ENCODE measurements around the gene PCDHGB4. TPM values are rescaled to one million over a fixed set of nuclear protein-coding genes. Genes with fewer than 3 reads are reported as not detected.
"Not testable (repeated sequence)": the region's sequence is repeated elsewhere in the genome, so short reads cannot be mapped to it uniquely, and the experiment has no call there.

Gene PCDHGB4
- total RNA-seq, 8 experiments from 2014 or later = 0.22 to 92.9 (median 1.4) TPM

DNA sequence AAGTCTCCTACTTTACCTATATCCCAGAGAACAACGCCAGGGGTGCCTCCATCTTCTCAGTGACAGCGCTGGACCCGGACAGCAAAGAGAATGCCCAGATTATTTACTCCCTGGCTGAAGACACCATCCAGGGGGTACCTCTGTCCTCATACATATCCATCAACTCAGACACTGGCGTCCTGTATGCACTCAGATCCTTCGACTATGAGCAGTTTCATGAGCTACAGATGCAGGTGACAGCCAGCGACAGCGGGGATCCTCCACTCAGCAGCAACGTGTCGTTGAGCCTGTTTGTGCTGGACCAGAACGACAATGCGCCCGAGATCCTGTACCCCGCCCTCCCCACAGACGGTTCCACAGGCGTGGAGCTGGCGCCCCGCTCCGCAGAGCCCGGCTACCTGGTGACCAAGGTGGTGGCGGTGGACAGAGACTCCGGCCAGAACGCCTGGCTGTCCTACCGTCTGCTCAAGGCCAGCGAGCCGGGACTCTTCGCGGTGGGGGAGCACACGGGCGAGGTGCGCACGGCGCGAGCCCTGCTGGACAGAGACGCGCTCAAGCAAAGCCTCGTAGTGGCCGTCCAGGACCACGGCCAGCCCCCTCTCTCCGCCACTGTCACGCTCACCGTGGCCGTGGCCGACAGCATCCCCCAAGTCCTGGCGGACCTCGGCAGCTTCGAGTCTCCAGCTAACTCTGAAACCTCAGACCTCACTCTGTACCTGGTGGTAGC, 27.2 kb downstream of the PCDHGB4 start:
- not testable (repeated sequence) for ATAC-seq (replicated peaks in 6 of 8); H3K4me1 ChIP-seq (replicated peaks in 1 of 2); H3K27ac ChIP-seq; H3K4me3 ChIP-seq
- in situ Hi-C loops (cut with MboI; ENCODE audit: low pct_unique_long_range_greater_than_20kb in 2 of 9, low sequenced_read_pairs in 9 of 9, unreplicated experiment in 9 of 9) = loop anchor here in 6 of 9 experiments (10.0 to 25.0 kb wide), 3 partner anchors 123 to 150 kb away; no protein-coding TSS in a partner anchor
- 29 to 97% (median 88%) methylated on average over 1 to 7 of the region's 46 CpGs; no CpG with 5 or more reads in 6 of the 10 experiments for WGBS, 10 experiments

DNA sequence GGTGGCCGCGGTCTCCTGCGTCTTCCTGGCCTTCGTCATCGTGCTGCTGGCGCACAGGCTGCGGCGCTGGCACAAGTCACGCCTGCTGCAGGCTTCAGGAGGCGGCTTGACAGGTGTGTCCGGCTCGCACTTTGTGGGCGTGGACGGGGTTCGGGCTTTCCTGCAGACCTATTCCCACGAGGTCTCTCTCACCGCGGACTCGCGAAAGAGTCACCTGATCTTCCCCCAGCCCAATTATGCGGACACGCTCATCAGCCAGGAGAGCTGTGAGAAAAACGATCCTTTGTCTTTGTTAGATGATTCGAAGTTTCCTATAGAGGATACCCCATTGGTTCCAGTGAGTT, 27.7 kb downstream of the PCDHGB4 start:
- H3K27ac ChIP-seq; ATAC-seq (replicated peaks in 6 of 8); H3K4me3 ChIP-seq; H3K4me1 ChIP-seq (replicated peaks in 1 of 2): not testable (repeated sequence)
- 50 to 100% (median 93%) methylated on average over 1 to 9 of the region's 24 CpGs for WGBS, 10 experiments
- in situ Hi-C loops (cut with MboI; ENCODE audit: low pct_unique_long_range_greater_than_20kb in 2 of 9, low sequenced_read_pairs in 9 of 9, unreplicated experiment in 9 of 9) = loop anchor here in 6 of 9 experiments (10.0 to 25.0 kb wide), 3 partner anchors 122 to 150 kb away; no protein-coding TSS in a partner anchor

DNA sequence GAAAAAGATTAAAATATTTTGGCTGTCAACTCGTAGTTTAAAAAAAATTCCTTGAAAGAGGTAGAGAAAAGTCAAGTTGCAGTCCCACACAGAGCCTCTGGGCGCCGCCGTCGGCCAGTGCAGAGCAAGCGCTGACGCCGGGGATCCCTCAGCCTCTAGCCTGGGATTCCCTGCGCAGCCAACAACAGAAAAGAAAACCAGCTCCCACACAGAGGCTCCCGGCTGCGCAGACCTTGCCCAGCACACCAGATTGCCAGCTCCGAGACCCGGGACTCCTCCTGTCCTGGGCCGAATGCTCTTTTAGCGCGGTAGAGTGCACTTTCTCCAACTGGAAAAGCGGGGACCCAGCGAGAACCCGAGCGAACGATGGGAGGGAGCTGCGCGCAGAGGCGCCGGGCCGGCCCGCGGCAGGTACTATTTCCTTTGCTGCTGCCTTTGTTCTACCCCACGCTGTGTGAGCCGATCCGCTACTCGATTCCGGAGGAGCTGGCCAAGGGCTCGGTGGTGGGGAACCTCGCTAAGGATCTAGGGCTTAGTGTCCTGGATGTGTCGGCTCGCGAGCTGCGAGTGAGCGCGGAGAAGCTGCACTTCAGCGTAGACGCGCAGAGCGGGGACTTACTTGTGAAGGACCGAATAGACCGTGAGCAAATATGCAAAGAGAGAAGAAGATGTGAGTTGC, 30.1 kb downstream of the PCDHGB4 start, which contains the start of gene PCDHGB7:
TSS of gene PCDHGB7 (plus strand) at position 184 of the 679 bp plus-strand sequence. CDS start at position 367, 183 bp downstream.
- ATAC-seq (replicated peaks in 6 of 8) = peak; percentile 56 to 98 (median 86)
- H3K4me3 ChIP-seq = peak within 1 kb of the TSS; percentile 3 to 32 (median 25)
- H3K4me1 ChIP-seq (replicated peaks in 1 of 2) = not testable (repeated sequence)
- in situ Hi-C loops (cut with MboI; ENCODE audit: low pct_unique_long_range_greater_than_20kb in 2 of 9, low sequenced_read_pairs in 9 of 9, unreplicated experiment in 9 of 9) = loop anchor here in 6 of 9 experiments (10.0 to 25.0 kb wide), 3 partner anchors 120 to 147 kb away; no protein-coding TSS in a partner anchor
- 0 to 57% (median 31%) methylated on average over 1 to 15 of the region's 47 CpGs for WGBS, 10 experiments
- H3K27ac ChIP-seq = peak within 1 kb of the TSS in 1 of 2 donors; percentile 59

DNA sequence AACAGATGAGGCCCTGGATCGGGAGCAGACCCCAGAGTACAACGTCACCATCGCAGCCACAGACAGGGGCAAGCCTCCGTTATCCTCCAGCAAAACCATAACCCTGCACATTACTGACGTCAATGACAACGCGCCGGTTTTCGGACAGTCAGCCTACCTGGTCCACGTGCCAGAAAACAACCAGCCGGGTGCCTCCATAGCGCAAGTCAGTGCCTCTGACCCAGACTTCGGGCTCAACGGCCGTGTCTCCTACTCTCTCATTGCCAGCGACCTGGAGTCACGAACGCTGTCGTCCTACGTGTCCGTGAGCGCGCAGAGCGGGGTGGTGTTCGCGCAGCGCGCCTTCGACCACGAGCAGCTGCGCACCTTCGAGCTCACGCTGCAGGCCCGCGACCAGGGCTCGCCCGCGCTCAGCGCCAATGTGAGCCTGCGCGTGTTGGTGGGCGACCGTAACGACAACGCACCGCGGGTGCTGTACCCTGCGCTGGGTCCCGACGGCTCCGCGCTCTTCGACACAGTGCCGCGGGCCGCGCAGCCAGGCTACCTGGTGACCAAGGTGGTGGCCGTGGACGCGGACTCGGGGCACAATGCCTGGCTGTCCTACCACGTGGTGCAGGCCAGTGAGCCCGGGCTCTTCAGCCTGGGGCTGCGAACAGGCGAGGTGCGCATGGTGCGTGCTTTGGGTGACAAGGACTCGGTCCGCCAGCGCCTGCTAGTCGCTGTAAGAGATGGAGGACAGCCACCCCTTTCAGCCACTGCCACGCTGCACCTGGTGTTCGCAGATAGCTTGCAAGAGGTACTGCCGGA, 31.8 kb downstream of the PCDHGB4 start:
- 48 to 98% (median 89%) methylated on average over 5 to 41 of the region's 74 CpGs; no CpG with 5 or more reads in 3 of the 10 experiments for WGBS, 10 experiments

DNA sequence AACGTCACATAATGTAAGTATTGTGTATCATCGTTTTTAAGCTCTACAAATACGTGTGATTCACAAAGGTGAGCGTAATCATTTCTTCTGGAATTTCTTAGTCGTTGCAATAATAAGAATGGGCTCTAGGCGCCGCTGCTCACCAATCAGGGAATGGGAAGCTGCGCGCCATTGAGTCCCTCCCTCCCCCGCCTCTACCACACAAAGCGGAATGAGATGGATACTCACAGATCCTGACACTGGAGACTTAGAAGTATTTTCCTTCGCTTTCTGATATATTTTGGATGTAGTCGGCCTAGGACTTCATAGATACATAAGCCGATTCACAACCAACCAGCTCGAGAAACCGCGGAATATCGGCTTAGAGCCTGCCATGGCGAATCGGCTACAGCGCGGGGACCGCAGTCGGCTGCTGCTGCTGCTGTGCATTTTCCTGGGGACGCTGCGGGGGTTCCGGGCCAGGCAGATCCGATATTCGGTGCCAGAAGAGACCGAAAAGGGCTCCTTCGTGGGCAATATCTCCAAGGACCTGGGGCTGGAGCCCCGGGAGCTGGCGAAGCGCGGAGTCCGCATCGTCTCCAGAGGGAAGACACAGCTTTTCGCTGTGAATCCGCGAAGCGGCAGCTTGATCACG, 33.5 kb downstream of the PCDHGB4 start, which contains the start of gene PCDHGA11:
TSS of gene PCDHGA11 (plus strand) at position 197 of the 634 bp plus-strand sequence. CDS start at position 374, 177 bp downstream.
- WGBS, 10 experiments = 0 to 95% (median 55%) methylated on average over 1 to 38 of the region's 42 CpGs
- Histone ChIP-seq H3K4me3 (no peak within 1 kb of the TSS), H3K4me1 (replicated peaks in 1 of 2) (no peaks in the 10 kb centered on the region), H3K27ac (no peak within 1 kb of the TSS)
- in situ Hi-C loops (cut with MboI; ENCODE audit: low pct_unique_long_range_greater_than_20kb in 2 of 9, low sequenced_read_pairs in 9 of 9, unreplicated experiment in 9 of 9) = loop anchor here in 5 of 9 experiments (25.0 kb wide), 2 partner anchors 116 to 141 kb away; no protein-coding TSS in a partner anchor
- ATAC-seq (replicated peaks in 6 of 8) = peak in 2 of 8 experiments; percentile 31 to 68

More for the DNA sequence above, 31.8 kb downstream of the PCDHGB4 start:
- no peak for ATAC-seq (replicated peaks in 6 of 8)
- H3K27ac ChIP-seq = no peak overlapping the region
- no peak overlapping the region for H3K4me3 ChIP-seq
- in situ Hi-C loops (cut with MboI; ENCODE audit: low pct_unique_long_range_greater_than_20kb in 2 of 9, low sequenced_read_pairs in 9 of 9, unreplicated experiment in 9 of 9) = loop anchor here in 6 of 9 experiments (10.0 to 25.0 kb wide), 3 partner anchors 118 to 146 kb away; no protein-coding TSS in a partner anchor
- H3K4me1 ChIP-seq (replicated peaks in 1 of 2) = no peaks in the 10 kb centered on the region

DNA sequence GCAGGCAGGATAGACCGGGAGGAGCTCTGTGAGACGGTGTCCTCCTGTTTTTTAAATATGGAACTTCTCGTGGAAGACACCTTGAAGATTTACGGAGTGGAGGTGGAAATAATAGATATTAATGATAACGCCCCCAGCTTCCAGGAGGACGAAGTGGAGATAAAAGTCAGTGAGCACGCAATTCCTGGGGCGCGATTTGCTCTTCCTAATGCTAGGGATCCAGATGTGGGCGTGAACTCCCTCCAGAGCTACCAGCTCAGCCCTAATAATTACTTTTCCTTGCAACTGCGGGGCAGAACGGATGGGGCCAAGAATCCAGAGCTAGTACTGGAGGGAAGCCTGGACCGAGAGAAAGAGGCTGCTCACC, 34.0 kb downstream of the PCDHGB4 start:
- Histone ChIP-seq H3K4me3 (no peak overlapping the region), H3K27ac (no peak overlapping the region), H3K4me1 (replicated peaks in 1 of 2) (no peaks in the 10 kb centered on the region)
- in situ Hi-C loops (cut with MboI; ENCODE audit: low pct_unique_long_range_greater_than_20kb in 2 of 9, low sequenced_read_pairs in 9 of 9, unreplicated experiment in 9 of 9) = loop anchor here in 5 of 9 experiments (25.0 kb wide), 2 partner anchors 116 to 141 kb away; no protein-coding TSS in a partner anchor
- WGBS, 10 experiments = 11 to 93% (median 38%) methylated on average over 2 to 12 of the region's 13 CpGs; no CpG with 5 or more reads in 3 of the 10 experiments
- no peak for ATAC-seq (replicated peaks in 6 of 8)

DNA sequence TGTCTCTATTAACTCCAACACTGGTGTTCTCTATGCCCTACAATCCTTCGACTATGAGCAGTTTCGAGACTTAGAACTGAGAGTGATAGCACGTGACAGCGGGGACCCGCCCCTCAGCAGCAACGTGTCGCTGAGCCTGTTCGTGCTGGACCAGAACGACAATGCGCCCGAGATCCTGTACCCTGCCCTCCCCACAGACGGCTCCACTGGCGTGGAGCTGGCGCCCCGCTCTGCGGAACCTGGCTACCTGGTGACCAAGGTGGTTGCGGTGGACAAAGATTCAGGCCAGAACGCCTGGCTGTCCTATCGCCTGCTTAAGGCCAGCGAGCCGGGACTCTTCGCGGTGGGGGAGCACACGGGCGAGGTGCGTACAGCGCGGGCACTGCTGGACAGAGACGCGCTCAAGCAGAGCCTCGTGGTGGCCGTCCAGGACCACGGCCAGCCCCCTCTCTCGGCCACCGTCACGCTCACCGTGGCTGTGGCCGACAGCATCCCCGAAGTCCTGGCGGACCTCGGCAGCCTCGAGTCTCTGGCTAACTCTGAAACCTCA, 35.3 kb downstream of the PCDHGB4 start:
- 7 to 100% (median 97%) methylated on average over 3 to 11 of the region's 42 CpGs; no CpG with 5 or more reads in 4 of the 10 experiments for WGBS, 10 experiments
- Histone ChIP-seq H3K4me3 (no peak overlapping the region), H3K27ac (no peak overlapping the region), H3K4me1 (replicated peaks in 1 of 2) (no peaks in the 10 kb centered on the region)
- in situ Hi-C loops (cut with MboI; ENCODE audit: low pct_unique_long_range_greater_than_20kb in 2 of 9, low sequenced_read_pairs in 9 of 9, unreplicated experiment in 9 of 9) = loop anchor here in 5 of 9 experiments (25.0 kb wide), 2 partner anchors 114 to 139 kb away; no protein-coding TSS in a partner anchor
- ATAC-seq (replicated peaks in 6 of 8) = no peak

DNA sequence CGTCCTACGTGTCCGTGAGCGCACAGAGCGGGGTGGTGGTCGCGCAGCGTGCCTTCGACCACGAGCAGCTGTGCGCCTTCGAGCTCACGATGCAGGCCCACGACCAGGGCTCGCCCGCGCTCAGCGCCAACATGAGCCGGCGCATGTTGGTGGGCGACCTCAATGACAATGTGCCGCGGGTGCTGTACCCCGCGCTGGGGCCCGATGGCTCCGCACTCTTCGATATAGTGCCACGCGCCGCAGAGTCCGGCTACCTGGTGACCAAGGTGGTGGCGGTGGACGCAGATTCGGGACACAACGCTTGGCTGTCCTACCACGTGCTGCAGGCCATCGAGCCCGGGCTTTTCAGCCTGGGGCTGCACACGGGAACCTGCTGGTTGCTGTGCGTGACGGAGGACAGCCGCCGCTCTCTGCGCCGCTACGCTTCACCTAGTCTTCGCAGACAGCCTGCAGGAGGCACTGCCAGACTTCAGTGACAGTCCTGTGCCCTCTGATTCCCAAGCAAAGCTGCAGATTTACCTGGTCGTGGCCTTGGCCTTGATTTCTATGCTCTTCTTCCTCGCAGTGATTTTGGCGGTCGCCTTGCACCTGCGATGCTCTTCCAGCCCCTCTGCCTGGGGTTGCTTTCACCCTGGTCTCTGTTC, 40.4 kb downstream of the PCDHGB4 start:
- Histone ChIP-seq H3K4me3 (no peak overlapping the region), H3K4me1 (replicated peaks in 1 of 2) (no peaks in the 10 kb centered on the region), H3K27ac (no peak overlapping the region)
- ATAC-seq (replicated peaks in 6 of 8) = no peak
- 23 to 100% (median 93%) methylated on average over 1 to 33 of the region's 53 CpGs; no CpG with 5 or more reads in 4 of the 10 experiments for WGBS, 10 experiments
- in situ Hi-C loops (cut with MboI; ENCODE audit: low pct_unique_long_range_greater_than_20kb in 2 of 9, low sequenced_read_pairs in 9 of 9, unreplicated experiment in 9 of 9) = no loop called here

DNA sequence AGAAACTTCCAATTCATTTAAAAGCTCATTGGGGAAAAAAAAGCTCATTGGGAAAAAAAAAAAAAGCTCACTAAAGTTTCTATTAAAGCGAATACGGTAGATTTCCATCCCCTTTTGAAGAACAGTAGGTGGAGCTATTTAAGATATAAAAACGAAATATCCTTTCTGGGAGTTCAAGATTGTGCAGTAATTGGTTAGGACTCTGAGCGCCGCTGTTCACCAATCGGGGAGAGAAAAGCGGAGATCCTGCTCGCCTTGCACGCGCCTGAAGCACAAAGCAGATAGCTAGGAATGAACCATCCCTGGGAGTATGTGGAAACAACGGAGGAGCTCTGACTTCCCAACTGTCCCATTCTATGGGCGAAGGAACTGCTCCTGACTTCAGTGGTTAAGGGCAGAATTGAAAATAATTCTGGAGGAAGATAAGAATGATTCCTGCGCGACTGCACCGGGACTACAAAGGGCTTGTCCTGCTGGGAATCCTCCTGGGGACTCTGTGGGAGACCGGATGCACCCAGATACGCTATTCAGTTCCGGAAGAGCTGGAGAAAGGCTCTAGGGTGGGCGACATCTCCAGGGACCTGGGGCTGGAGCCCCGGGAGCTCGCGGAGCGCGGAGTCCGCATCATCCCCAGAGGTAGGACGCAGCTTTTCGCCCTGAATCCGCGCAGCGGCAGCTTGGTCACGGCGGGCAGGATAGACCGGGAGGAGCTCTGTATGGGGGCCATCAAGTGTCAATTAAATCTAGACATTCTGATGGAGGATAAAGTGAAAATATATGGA, 43.0 kb downstream of the PCDHGB4 start, which contains the start of gene PCDHGA12:
TSS of gene PCDHGA12 (plus strand) at position 176 of the 782 bp plus-strand sequence. CDS start at position 429, 253 bp downstream.
- peak in 2 of 8 experiments; percentile 63 to 83 for ATAC-seq (replicated peaks in 6 of 8)
- no peak within 1 kb of the TSS for H3K4me3 ChIP-seq
- no peaks in the 10 kb centered on the region for H3K4me1 ChIP-seq (replicated peaks in 1 of 2)
- WGBS, 10 experiments = 9 to 100% (median 94%) methylated on average over 1 to 27 of the region's 33 CpGs
- in situ Hi-C loops (cut with MboI; ENCODE audit: low pct_unique_long_range_greater_than_20kb in 2 of 9, low sequenced_read_pairs in 9 of 9, unreplicated experiment in 9 of 9) = no loop called here
- no peak within 1 kb of the TSS for H3K27ac ChIP-seq

DNA sequence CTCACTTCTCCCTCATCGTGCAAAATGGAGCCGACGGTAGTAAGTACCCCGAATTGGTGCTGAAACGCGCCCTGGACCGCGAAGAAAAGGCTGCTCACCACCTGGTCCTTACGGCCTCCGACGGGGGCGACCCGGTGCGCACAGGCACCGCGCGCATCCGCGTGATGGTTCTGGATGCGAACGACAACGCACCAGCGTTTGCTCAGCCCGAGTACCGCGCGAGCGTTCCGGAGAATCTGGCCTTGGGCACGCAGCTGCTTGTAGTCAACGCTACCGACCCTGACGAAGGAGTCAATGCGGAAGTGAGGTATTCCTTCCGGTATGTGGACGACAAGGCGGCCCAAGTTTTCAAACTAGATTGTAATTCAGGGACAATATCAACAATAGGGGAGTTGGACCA, 43.8 kb downstream of the PCDHGB4 start:
- in situ Hi-C loops (cut with MboI; ENCODE audit: low pct_unique_long_range_greater_than_20kb in 2 of 9, low sequenced_read_pairs in 9 of 9, unreplicated experiment in 9 of 9) = no loop called here
- Histone ChIP-seq H3K4me3 (no peak overlapping the region), H3K27ac (no peak overlapping the region), H3K4me1 (replicated peaks in 1 of 2) (no peaks in the 10 kb centered on the region)
- 33 to 100% (median 90%) methylated on average over 6 to 17 of the region's 37 CpGs; no CpG with 5 or more reads in 2 of the 10 experiments for WGBS, 10 experiments
- ATAC-seq (replicated peaks in 6 of 8) = no peak

DNA sequence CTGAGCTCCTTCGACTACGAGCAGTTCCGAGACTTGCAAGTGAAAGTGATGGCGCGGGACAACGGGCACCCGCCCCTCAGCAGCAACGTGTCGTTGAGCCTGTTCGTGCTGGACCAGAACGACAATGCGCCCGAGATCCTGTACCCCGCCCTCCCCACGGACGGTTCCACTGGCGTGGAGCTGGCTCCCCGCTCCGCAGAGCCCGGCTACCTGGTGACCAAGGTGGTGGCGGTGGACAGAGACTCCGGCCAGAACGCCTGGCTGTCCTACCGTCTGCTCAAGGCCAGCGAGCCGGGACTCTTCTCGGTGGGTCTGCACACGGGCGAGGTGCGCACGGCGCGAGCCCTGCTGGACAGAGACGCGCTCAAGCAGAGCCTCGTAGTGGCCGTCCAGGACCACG, 44.8 kb downstream of the PCDHGB4 start:
- in situ Hi-C loops (cut with MboI; ENCODE audit: low pct_unique_long_range_greater_than_20kb in 2 of 9, low sequenced_read_pairs in 9 of 9, unreplicated experiment in 9 of 9); H3K4me1 ChIP-seq (replicated peaks in 1 of 2); H3K27ac ChIP-seq; ATAC-seq (replicated peaks in 6 of 8); H3K4me3 ChIP-seq: not testable (repeated sequence)
- WGBS, 10 experiments = 94 to 98% (median 98%) methylated on average over 3 to 14 of the region's 38 CpGs; no CpG with 5 or more reads in 7 of the 10 experiments

All from motor neuron (in vitro differentiated cells).